Measurements from ENCODE around the gene SCN8A.

SCN8A gene

GRCh38 chr12:51837286-51837685 lies 246.3 kb downstream of the SCN8A start:
- DNase-seq = no peak

GRCh38 chr12:51838036-51838435 lies 247.0 kb downstream of the SCN8A start:
- no peak for DNase-seq

DNA sequence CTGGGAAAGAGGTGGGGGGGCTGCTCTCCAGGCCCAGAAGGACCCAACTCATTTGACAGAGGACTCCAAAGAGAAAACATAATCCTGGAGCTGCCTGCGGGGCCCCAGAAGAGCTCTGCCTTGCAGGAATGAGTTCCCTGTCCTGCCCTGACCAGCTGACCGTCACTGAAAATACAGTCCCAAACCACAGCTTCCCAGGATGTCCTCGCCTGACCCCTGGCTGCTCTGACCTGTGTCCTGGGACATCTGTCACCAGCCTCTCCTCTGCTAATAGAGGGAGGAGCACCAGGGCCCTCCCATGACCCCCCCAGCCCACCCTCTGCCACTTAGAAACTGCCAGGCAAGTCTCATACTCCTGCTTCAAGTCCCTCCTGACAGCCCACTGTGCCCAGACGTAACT lies 247.7 kb downstream of the SCN8A start:
- no peak for DNase-seq

DNA sequence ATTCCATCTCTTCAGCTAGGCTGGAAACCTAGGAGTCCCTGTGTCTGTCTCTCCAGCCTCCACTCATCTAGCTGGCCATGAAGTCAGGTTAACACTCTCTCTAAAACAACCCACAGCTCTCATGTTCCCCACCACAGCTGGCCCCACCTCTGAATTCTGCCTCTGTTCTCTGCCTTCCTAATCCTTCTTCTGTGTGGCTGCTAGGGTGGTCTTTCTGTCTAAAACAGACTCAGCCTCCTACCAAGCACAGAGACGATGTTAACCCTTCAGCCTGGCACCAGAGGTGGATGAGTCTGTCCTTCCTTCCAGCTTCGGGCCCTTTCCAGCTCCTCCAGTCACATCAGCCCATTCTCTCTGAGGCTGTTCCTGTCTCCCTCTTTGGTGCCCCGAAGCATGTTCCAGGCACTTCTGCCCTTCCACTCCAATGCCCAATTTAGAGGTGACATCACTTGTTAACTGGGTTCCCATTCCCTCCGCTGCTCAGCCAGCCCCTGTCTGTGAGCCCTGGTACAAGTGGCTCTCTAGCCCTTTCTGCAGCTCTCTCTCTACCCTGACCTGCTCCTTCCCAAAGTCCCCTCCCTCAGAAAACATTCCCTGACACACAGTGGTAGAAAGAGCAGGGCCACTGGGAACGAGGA lies 248.4 kb downstream of the SCN8A start:
- no peak for DNase-seq

- no peak for DNase-seq
Measured at GRCh38 chr12:51840966-51841365, 249.9 kb downstream of the SCN8A start.

DNA sequence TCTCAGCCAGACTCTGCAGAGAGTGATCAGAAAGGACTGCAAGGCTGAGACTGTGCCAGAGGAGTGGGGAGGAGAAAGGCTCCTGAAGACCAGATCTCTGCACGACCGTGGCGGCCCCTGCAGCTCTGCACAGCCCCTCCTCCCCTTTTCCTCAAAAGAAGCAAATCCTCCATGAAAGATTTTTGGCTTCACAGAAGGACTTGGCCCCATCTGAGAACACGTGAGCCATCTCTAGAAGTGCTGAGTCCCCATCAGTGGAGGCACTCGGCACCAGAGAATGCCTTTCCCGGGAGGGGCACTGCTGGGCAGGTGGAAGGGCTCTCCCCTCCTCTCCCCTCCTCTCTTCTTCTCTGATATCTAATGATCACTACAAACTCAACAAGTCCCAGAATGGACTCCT lies 250.7 kb downstream of the SCN8A start:
- DNase-seq = no peak

DNA sequence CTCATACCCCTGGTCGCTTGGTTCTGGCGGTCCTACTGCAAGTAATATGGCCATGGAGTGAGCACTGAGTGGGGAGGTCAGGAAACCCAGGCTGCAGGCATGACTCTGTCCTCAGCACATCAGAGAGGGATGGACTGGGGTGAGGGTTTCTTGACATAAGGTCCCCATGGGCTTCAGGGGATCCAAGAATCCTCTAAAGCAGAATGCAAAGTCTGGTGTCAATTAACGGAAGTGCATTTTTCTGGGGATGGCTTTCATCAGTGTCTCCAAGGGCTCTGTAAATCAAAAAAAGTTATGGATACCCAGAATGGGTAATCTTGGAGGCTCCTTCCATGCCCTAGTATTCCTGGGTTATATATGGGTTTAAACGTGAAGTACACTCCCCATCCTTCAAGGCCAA lies 253.8 kb downstream of the SCN8A start:
- DNase-seq = no peak

- DNase-seq = no peak
Measured at GRCh38 chr12:51845482-51845881, 254.4 kb downstream of the SCN8A start.

- no peak for DNase-seq
Measured at GRCh38 chr12:51846271-51846691, 255.2 kb downstream of the SCN8A start.

DNA sequence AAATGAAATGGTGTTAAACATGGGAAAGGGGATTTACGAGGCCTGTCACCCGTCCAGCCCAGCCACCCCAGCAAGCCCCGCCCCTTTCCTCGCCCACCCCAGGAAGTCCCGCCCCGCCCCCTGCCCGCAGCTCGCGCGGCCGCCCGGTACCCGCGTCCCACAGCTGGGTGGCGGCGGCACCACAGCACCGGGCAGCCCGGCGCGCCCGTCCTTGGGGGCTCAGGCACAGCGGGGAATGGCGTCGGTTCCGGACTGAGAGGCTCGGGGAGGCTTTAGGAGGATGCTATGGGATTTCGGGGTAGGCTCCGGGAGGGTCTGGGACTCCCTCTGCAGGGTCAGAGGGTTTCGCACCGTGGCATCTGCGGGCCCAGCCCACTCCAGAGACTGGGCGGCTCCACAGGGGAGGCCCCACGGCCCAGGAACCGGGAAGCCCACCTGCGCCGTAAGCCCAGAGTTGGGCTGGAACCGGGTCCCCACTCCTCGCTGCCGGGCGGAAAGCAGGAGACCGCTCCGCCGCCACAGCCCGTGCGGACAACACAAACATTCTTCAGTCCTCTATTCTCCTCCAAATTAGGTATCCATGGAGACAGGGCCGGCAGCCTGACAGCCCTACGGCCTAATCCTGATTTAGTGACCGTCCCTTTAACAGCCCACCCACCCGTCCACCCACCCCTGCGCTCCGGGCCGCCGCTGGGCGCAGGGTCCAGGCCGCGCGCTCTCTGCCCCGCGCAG lies 256.0 kb downstream of the SCN8A start:
- DNase-seq = peak; percentile 76

DNA sequence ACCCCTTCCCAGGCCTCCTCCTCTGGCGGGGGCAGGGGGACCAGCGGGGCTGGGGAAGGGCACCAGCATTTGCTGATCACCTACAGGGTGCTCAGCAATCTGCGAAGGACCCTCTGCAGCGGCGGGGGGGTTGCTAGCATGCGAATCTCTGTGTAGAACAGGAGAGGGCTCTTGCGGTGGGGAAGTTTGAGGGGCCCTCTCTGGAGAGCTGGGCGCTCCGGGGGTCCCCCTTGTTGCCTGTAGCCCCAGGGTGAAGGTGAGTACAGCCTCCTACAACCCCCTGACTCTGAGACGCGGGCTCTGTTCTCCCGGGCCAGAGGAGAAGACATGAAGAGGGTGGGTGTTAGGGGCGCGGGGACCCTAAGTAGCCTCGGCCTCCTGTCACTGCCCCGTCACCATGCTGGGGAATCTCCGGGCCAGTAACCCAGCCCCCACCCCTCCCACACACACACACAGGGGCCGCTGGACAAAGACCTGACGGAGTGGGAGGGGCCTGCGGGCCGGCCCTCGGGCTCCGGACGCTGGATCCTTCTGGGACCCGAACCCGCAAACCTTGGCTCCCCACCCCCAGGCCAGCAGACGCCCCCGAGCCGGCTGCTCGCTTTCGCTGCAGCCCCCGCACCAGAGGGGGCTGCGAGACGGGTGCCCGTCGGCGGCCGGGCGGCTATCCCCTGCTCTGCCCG lies 256.8 kb downstream of the SCN8A start:
- no peak for DNase-seq

GRCh38 chr12:51848326-51848727 lies 257.3 kb downstream of the SCN8A start, which contains the start of gene FIGNL2:
FIGNL2 (minus strand) TSS chr12:51848718; CDS start chr12:51822413, 26,305 bp downstream.
- no peak for DNase-seq

- DNase-seq = no peak
Measured at GRCh38 chr12:51848841-51849735, 258.1 kb downstream of the SCN8A start.

- no peak for DNase-seq
Measured at GRCh38 chr12:51850081-51850964, 259.3 kb downstream of the SCN8A start.

- no peak for DNase-seq
Measured at GRCh38 chr12:51850965-51851299, 259.9 kb downstream of the SCN8A start.

DNA sequence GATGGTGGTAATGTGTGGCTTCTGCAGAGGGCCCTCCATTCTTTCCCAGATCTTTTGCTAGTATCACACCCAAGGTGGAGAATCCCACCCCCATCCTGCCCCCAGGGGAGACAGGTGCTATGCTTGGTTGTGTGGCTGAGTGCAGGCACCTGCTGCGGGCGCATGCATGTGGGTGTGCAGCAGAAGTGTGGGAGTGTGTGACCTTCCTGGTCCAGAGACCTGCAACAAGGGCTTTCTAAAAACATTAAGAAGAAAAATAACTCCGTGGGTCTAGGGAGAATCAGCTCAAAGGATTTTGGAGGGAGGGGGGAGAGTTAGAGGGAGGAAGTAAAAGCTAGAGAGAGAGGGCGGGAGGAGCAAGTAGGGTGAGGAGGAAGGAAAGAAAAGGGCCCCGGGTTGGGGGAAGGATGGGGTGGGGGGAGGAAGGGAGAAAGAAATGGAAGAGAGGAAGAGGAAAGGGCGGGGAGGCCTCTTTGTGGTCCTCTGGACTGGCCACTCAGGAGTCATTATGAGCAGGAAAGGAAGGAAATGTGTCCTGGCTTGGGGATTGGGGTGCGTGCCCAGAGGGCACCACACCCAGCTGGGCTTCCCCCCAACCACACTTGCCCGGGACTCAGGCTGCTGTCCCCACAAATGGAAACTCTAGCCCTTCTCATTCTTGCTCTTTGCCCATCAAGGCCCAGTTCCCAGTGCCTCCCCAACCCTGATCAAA lies 260.5 kb downstream of the SCN8A start:
- no peak for DNase-seq

DNA sequence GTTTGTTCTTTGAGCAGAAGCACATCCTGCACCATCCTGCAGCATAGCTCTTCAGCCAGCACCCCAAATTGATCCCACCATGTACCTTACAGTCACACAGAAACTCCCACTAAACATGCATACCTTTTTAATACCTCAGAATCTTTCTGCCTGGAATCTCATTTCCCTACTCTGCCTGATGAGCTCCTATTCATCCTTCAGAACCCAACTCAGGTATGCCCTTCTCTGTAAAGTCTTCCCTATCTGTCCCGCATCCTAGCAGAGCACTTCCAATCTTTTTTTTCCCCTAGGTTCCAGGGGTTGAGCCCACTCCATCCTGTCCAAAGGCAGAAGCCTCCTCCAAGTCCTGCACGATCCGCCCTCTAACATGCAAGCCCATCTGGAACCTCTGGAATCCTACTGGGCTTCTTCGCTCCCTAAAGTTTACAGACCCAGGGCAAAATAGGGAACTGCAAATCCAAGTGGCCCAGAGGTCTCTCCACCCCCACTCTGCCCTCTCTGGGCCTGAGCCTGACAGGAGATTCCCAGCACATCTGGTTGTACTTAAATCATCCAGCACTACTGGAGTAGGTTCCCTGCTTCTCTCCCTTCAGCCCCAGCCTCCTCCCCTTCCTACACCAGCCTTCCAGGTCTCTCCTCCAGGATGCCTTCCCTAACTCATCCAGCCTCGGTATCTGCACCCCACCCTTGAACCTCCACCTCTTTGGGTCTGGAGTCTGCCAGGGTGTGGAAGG lies 261.5 kb downstream of the SCN8A start:
- DNase-seq = no peak

DNA sequence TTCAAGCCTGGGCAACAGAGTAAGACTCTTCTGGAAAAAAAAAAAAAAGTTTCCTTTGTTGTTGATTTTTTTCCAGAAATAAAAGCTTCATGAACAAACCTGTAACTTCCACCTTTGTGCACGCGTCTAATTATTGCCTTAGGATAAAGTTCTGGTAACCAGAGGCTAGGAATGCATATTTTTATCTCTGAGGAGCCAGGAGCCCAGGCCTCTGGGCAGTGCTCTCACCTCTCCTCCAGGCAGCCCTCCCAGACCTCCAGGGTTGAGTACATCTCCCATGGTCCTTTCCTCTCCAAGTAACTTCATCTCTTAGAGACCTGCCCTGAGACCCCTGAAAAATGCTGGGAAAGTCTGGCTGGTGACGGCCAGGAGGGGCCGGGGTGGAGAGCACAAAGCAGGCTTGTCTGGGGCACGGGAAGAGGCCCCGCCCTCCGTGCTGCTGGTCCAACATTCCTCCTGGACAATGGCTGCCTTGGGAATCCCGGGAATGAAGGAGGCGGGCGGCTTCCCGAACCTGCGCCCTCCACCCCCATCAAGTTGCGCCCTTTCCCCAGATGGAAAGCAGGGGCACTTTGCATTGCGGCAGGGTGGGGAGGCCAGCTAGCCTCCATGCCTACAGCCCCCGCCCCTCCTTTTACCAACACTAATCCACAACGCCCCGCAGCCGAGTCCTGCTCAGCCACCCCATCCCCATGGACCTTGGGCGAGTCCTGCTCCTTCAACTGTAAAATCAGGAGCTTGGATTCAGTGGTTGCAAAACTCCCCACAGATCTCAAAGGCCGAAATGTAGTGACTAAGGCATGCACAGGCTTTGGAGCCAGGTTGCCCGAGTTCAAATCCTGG lies 264.8 kb downstream of the SCN8A start:
- no peak for DNase-seq

GRCh38 chr12:51860986-51861385 lies 270.0 kb downstream of the SCN8A start:
- no peak for DNase-seq
